ENCODE data around the gene SPEF2. TPM values are rescaled to one million over a fixed set of nuclear protein-coding genes. Genes with fewer than 3 reads are reported as not detected.

Gene SPEF2
- total and polyA plus RNA-seq, 4 donors = 0.42 to 4.5 (median 2.1) TPM

GRCh38 chr5:35745193-35745592, 127.5 kb downstream of the SPEF2 start:
- H3K27me3 ChIP-seq (ENCODE audit: control insufficient read depth in 4 of 4, insufficient read depth in 4 of 4, low read length in 3 of 4) = no peaks in the 10 kb centered on the region
- H3K36me3 ChIP-seq (ENCODE audit: control insufficient read depth in 4 of 4, insufficient read depth in 3 of 4, low read depth in 1 of 4, low read length in 3 of 4) = no peaks in the 10 kb centered on the region
- H3K9ac ChIP-seq (ENCODE audit: low read depth in 1 of 2, low read length in 2 of 2) = no peak overlapping the region
- H3K9me3 ChIP-seq (ENCODE audit: control insufficient read depth in 4 of 4, low read length in 3 of 4) = no peaks in the 10 kb centered on the region
- TF ChIP-seq FOXA1 (IDR thresholded peaks at IDR 0.05) = no peak
- no peak for TF ChIP-seq SP1 (IDR thresholded peaks at IDR 0.05)
- TF ChIP-seq JUND (IDR thresholded peaks at IDR 0.05) = no peak
- no peak for TF ChIP-seq YY1 (IDR thresholded peaks at IDR 0.05)
- TF ChIP-seq RXRA (IDR thresholded peaks at IDR 0.05) = no peak
- no peak for DNase-seq (ENCODE audit: low spot score)
- H3K4me3 ChIP-seq (ENCODE audit: low read depth in 1 of 3, low read length in 3 of 3) = no peak overlapping the region
- peaks cover 0 to 8% (median 3%) of the 10 kb centered on the region in 4 donors for H3K4me1 ChIP-seq (ENCODE audit: control insufficient read depth in 4 of 4, insufficient read depth in 4 of 4, low read length in 3 of 4)
- WGBS = 96% methylated on average over 8 of the region's 8 CpGs
- no peak overlapping the region for H3K27ac ChIP-seq (ENCODE audit: low read depth in 1 of 2, low read length in 2 of 2)

- Histone ChIP-seq H3K27ac (ENCODE audit: low read depth in 1 of 2, low read length in 2 of 2) (no peak overlapping the region), H3K9ac (ENCODE audit: low read depth in 1 of 2, low read length in 2 of 2) (no peak overlapping the region), H3K4me3 (ENCODE audit: low read depth in 1 of 3, low read length in 3 of 3) (no peak overlapping the region), H3K9me3 (ENCODE audit: control insufficient read depth in 4 of 4, low read length in 3 of 4) (no peaks in the 10 kb centered on the region), H3K4me1 (ENCODE audit: control insufficient read depth in 4 of 4, insufficient read depth in 4 of 4, low read length in 3 of 4) (peaks cover 0 to 8% (median 3%) of the 10 kb centered on the region in 4 donors), H3K36me3 (ENCODE audit: control insufficient read depth in 4 of 4, insufficient read depth in 3 of 4, low read depth in 1 of 4, low read length in 3 of 4) (no peaks in the 10 kb centered on the region), H3K27me3 (ENCODE audit: control insufficient read depth in 4 of 4, insufficient read depth in 4 of 4, low read length in 3 of 4) (no peaks in the 10 kb centered on the region)
- TF ChIP-seq FOXA2 (IDR thresholded peaks at IDR 0.05) = no peak
- no peak for TF ChIP-seq RXRA (IDR thresholded peaks at IDR 0.05)
- DNase-seq (ENCODE audit: low spot score) = no peak
- 92% methylated on average over 3 of the region's 3 CpGs for WGBS
Measured at GRCh38 chr5:35745660-35746059, 128.0 kb downstream of the SPEF2 start.

- 95% methylated on average over 6 of the region's 6 CpGs for WGBS
- H3K9ac ChIP-seq (ENCODE audit: low read depth in 1 of 2, low read length in 2 of 2) = no peak overlapping the region
- no peak for DNase-seq (ENCODE audit: low spot score)
- no peaks in the 10 kb centered on the region for H3K9me3 ChIP-seq (ENCODE audit: control insufficient read depth in 4 of 4, low read length in 3 of 4)
- H3K4me3 ChIP-seq (ENCODE audit: low read depth in 1 of 3, low read length in 3 of 3) = no peak overlapping the region
- no peaks in the 10 kb centered on the region for H3K27me3 ChIP-seq (ENCODE audit: control insufficient read depth in 4 of 4, insufficient read depth in 4 of 4, low read length in 3 of 4)
- TF ChIP-seq REST (IDR thresholded peaks at IDR 0.05) = no peak
- no peak for TF ChIP-seq FOXA2 (IDR thresholded peaks at IDR 0.05)
- no peak for TF ChIP-seq TAF1 (conservative IDR thresholded peaks at IDR 0.05)
- no peak for TF ChIP-seq ATF3 (IDR thresholded peaks at IDR 0.05)
- TF ChIP-seq ZBTB33 (IDR thresholded peaks at IDR 0.05) = no peak
- TF ChIP-seq RAD21 (IDR thresholded peaks at IDR 0.05) = no peak
- no peak for TF ChIP-seq YY1 (IDR thresholded peaks at IDR 0.05)
- no peak for TF ChIP-seq CTCF (IDR thresholded peaks at IDR 0.05; ENCODE audit: low read depth, low read length, missing input control)
- TF ChIP-seq SP1 (IDR thresholded peaks at IDR 0.05) = no peak
- TF ChIP-seq NR2F2 (IDR thresholded peaks at IDR 0.05) = no peak
- TF ChIP-seq RXRA (IDR thresholded peaks at IDR 0.05) = no peak
- no peak overlapping the region for H3K27ac ChIP-seq (ENCODE audit: low read depth in 1 of 2, low read length in 2 of 2)
- no peaks in the 10 kb centered on the region for H3K36me3 ChIP-seq (ENCODE audit: control insufficient read depth in 4 of 4, insufficient read depth in 3 of 4, low read depth in 1 of 4, low read length in 3 of 4)
- H3K4me1 ChIP-seq (ENCODE audit: control insufficient read depth in 4 of 4, insufficient read depth in 4 of 4, low read length in 3 of 4) = no peaks in the 10 kb centered on the region
Measured at GRCh38 chr5:35752012-35752411, 134.3 kb downstream of the SPEF2 start.

Data from liver (tissue), 9 donors.